Measurements from ENCODE around the gene C2CD5.

C2CD5 gene

DNA sequence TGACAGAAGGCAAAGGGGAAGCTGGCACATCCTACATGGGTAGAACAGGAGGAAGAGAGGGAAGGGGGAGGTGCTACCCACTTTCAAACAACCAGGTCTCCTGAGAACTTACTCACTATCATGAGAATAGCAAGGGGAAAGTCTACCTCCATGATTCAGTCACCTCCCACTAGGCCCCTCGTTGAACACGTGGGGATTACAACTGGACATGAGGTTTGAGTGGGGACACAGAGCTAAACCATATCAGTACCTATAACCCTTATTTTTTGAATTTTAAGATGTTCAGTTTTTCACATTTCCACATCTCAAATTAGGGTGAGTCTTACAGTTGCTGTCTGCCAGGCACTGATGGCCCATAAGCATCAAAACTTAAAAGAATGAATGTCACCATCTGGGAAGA is 129.6 kb downstream of the C2CD5 start:
- FAIRE-seq, result no peak
- TF ChIP-seq, protein P1, sequence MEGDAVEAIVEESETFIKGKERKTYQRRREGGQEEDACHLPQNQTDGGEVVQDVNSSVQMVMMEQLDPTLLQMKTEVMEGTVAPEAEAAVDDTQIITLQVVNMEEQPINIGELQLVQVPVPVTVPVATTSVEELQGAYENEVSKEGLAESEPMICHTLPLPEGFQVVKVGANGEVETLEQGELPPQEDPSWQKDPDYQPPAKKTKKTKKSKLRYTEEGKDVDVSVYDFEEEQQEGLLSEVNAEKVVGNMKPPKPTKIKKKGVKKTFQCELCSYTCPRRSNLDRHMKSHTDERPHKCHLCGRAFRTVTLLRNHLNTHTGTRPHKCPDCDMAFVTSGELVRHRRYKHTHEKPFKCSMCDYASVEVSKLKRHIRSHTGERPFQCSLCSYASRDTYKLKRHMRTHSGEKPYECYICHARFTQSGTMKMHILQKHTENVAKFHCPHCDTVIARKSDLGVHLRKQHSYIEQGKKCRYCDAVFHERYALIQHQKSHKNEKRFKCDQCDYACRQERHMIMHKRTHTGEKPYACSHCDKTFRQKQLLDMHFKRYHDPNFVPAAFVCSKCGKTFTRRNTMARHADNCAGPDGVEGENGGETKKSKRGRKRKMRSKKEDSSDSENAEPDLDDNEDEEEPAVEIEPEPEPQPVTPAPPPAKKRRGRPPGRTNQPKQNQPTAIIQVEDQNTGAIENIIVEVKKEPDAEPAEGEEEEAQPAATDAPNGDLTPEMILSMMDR (IDR thresholded peaks at IDR 0.05; ENCODE audit: insufficient read depth, missing control alignments), result no peak
- no peak for DNase-seq (ENCODE audit: insufficient read length, low spot score)

DNA sequence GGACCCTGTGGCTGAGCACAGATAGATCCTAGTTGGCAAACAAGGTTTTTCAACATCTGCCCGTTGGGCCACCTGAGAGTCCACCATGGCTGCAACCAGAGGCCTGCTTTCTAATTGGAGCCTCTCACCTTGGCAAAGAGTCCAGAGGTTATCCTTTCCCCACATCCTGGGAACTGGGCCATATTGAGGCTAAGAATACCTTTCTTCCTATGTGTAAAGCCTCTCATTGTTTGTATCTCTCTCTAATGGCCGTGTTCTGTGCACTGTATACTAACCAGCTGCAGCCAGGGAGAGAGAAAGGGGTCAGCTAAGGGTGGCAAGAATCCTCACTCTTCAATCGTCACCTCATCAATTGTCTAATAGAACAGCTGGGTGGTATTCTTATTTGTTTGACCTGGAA is 130.8 kb downstream of the C2CD5 start:
- DNase-seq (ENCODE audit: insufficient read length, low spot score) (no peak), FAIRE-seq (no peak)
- TF ChIP-seq, protein P1 (IDR thresholded peaks at IDR 0.05; ENCODE audit: insufficient read depth, missing control alignments), result no peak

DNA sequence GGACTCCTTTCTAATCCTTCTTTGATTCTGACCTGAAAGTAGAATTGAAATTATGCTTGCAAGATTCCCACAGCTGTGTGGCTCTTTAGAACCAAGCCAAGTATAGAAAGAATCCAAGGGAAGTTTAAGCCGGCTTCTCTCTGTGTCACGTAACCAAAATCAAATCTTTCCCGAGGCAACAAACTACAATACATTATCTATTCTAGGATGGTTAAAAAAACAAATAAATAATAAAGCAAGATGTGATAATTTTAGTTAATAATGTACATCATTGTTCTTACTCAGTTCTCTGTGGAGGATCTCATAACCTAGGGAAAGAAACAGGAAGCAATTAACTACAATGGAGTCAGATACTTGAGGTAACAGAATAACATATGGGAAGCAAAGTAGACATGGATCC is 131.8 kb downstream of the C2CD5 start:
- DNase-seq (ENCODE audit: insufficient read length, low spot score) (no peak), FAIRE-seq (no peak)
- TF ChIP-seq, protein P1 (IDR thresholded peaks at IDR 0.05; ENCODE audit: insufficient read depth, missing control alignments), result no peak

DNA sequence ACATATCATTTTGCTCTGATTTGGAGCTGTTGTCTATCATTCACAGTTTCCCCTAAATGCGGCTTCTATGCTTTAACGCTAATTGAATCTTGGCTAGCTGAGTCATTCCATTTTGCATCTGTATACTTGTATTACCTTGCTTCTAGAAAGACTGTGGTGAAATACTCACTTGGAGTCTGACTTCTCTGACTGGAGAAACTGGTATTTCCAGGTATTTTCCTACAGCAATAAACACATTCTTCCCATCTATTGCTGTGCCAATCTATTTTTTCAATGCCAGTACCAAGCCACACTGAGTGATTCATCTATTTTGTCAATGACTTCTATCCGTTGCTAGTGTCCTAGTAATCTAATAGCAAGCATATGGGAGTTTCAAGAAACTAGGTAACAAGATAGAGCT is 133.9 kb downstream of the C2CD5 start:
- TF ChIP-seq, protein P1 (IDR thresholded peaks at IDR 0.05; ENCODE audit: insufficient read depth, missing control alignments), result no peak
- no peak for FAIRE-seq
- no peak for DNase-seq (ENCODE audit: insufficient read length, low spot score)

DNA sequence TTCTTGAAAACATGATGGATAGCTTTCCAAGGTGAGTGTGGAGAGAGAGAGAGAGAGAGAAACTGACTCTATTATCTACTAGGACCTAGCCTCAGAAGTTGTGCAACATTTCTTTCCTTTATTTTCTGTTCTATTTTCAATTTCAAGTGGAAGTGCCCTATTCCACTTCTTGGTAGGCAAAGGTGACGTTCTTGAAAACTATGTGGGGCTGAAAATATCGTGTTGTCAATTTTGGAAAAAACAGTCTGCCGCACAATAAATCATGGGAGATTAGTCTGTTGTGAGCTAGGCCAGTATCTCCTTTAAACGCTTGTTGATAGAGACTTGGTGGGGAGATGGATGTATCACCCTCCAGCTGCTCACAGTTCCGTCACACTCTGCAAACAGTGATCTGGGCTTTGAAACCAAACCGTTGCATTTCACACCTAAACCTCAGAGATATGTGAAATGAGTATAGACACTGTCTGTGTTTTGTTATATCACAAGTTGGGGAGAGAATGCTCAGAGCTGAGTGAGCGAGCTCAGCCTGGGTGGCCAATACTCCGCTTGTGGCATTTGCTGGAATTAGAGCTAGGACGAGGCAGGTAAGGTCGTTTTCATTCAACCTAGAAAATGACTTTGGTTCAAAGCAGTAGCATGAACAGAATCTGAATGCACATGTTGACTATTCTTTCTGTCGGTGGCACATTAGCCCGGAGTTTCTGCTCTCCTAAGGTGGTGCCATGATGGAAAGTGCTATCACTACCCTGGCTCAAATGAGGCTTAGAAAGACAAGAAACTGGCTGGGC is 134.8 kb downstream of the C2CD5 start:
- FAIRE-seq, result no peak
- no peak for DNase-seq (ENCODE audit: insufficient read length, low spot score)
- TF ChIP-seq, protein P1 (IDR thresholded peaks at IDR 0.05; ENCODE audit: insufficient read depth, missing control alignments), result no peak

- no peak for FAIRE-seq
Observed at GRCh38 chr12:22408610-22409376, 135.5 kb downstream of the C2CD5 start.

More at GRCh38 chr12:22408610-22409376, 135.5 kb downstream of the C2CD5 start:
- DNase-seq (ENCODE audit: insufficient read length, low spot score), result no peak
- TF ChIP-seq, protein P1 (IDR thresholded peaks at IDR 0.05; ENCODE audit: insufficient read depth, missing control alignments), result no peak
